ENCODE results near the gene MARCKSL1.
A peak's percentile ranks its signal among the peaks of the same experiment; 100 is the strongest.
"Not testable (repeated sequence)": the region's sequence is repeated elsewhere in the genome, so short reads cannot be mapped to it uniquely, and the experiment has no call there.

Gene MARCKSL1

DNA sequence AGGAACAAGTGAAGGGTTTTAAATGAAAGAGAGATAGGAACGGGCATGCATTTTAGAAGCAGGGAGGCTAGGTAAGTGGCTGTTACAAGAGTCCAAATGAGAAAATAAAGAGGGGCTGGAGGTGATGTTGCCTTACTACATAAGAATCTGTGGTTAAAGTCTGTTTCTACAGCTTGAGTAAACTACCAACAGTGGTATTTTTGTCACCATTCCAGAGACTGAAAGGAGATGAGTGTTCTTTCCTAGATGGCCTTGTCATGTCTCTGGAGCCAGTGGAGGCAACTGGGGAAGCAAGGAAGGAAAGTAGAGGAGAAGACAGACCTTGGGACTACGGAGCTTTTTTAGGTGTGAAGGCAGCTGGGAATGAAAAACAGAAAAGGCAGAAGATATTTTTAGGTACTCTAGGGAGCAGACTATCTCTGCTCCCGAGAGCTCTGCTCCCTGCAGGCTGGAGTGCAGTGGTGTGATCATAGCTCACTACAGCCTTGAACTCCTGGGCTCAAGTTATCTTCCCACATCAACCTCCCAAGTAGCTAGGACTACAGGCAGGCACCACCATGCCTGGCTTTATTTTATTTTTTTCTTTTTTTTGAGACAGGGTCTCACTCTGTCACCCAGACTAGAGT is 31.9 kb downstream of the MARCKSL1 start:
- Histone ChIP-seq H3K27ac (no peak overlapping the region), H3K9ac (no peak overlapping the region)
- TF ChIP-seq, protein P1, sequence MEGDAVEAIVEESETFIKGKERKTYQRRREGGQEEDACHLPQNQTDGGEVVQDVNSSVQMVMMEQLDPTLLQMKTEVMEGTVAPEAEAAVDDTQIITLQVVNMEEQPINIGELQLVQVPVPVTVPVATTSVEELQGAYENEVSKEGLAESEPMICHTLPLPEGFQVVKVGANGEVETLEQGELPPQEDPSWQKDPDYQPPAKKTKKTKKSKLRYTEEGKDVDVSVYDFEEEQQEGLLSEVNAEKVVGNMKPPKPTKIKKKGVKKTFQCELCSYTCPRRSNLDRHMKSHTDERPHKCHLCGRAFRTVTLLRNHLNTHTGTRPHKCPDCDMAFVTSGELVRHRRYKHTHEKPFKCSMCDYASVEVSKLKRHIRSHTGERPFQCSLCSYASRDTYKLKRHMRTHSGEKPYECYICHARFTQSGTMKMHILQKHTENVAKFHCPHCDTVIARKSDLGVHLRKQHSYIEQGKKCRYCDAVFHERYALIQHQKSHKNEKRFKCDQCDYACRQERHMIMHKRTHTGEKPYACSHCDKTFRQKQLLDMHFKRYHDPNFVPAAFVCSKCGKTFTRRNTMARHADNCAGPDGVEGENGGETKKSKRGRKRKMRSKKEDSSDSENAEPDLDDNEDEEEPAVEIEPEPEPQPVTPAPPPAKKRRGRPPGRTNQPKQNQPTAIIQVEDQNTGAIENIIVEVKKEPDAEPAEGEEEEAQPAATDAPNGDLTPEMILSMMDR (IDR thresholded peaks at IDR 0.05): no peak

DNA sequence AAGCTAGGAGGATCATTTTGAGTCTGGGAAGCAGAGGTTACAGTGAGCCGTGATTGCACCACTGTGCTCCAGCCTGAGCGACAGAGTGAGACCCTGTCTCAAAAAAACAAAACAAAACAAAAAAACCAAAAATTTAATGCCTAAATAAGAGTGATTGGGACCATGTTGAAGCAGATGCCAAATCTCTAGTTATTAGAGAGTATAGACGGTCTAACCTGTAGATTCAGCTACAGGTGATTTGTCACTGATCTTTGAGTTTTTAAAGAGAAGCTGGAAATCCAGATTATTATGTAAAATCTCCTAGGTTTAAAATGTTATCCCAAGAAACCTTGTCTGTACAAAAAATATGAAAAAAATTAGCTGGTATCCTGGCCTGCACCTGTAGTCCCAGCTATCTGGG is 32.7 kb downstream of the MARCKSL1 start:
- Histone ChIP-seq H3K4me1 (no peaks in the 10 kb centered on the region), H3K36me3 (ENCODE audit: control insufficient read depth, insufficient read depth, low read length) (no peaks in the 10 kb centered on the region), H2AFZ (no peak overlapping the region), H3K9me3 (ENCODE audit: control insufficient read depth, low read length) (no peaks in the 10 kb centered on the region), H3K27me3 (ENCODE audit: control insufficient read depth, insufficient read depth, low read length) (no peaks in the 10 kb centered on the region), H3K27ac (no peak overlapping the region), H3K4me3 (ENCODE audit: low read depth, low read length) (no peak overlapping the region), H3K79me2 (peaks cover 3% of the 10 kb centered on the region), H3K9ac (no peak overlapping the region), H3K4me2 (ENCODE audit: low read length) (no peak overlapping the region)
- TF ChIP-seq, protein P1 (IDR thresholded peaks at IDR 0.05): no peak

More for the DNA sequence above, 31.9 kb downstream of the MARCKSL1 start:
- no peaks in the 10 kb centered on the region for H3K36me3 ChIP-seq (ENCODE audit: control insufficient read depth, insufficient read depth, low read length)
- H3K4me3 ChIP-seq (ENCODE audit: low read depth, low read length): no peak overlapping the region
- H3K79me2 ChIP-seq: peaks cover 5% of the 10 kb centered on the region
- H3K4me2 ChIP-seq (ENCODE audit: low read length): no peak overlapping the region
- H3K9me3 ChIP-seq (ENCODE audit: control insufficient read depth, low read length): no peaks in the 10 kb centered on the region
- no peaks in the 10 kb centered on the region for H3K27me3 ChIP-seq (ENCODE audit: control insufficient read depth, insufficient read depth, low read length)
- no peaks in the 10 kb centered on the region for H3K4me1 ChIP-seq
- no peak overlapping the region for H2AFZ ChIP-seq

DNA sequence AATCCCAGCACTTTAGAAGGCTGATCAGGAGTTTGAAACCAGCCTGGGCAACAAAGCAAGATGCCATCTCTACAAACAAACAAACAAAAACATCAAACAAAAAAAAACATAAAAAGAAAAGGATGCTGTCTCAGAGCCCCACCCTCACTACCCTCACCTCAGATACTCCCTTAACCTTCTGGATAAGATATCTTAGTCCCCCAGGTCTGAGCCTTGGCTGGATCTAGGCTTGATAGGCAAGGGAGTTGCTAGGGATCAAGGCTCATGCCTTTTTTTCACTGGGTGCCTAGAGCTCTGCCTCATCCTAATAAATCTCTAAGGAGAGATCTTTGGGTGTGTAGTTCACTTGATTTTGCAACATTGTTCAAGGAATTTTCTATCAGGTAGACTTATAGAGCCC is 36.7 kb downstream of the MARCKSL1 start:
- Histone ChIP-seq H3K27ac (no peak overlapping the region), H3K27me3 (ENCODE audit: control insufficient read depth, insufficient read depth, low read length) (no peaks in the 10 kb centered on the region), H3K4me2 (ENCODE audit: low read length) (no peak overlapping the region), H3K79me2 (no peaks in the 10 kb centered on the region), H3K36me3 (ENCODE audit: control insufficient read depth, insufficient read depth, low read length) (no peaks in the 10 kb centered on the region), H3K9ac (no peak overlapping the region), H2AFZ (no peak overlapping the region), H3K4me3 (ENCODE audit: low read depth, low read length) (no peak overlapping the region), H3K4me1 (no peaks in the 10 kb centered on the region), H3K9me3 (ENCODE audit: control insufficient read depth, low read length) (no peaks in the 10 kb centered on the region)
- TF ChIP-seq, protein P1 (IDR thresholded peaks at IDR 0.05): no peak

DNA sequence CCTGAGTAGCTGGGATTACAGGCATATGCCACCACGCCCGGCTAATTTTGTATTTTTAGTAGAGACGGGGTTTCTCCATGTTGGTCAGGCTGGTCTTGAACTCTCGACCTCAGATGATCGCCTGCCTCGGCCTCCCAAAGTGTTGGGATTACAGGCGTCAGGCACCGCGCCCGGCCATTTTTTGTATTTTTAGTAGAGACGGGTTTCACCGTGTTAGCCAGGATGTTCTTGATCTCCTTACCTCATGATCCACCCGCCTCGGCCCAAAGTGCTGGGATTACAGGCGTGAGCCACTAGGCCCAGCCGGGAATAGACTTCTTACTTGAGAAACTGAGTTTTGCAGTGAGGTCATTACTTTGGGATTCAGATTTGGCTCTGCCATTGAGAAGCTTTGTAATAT is 37.8 kb downstream of the MARCKSL1 start:
- H3K27ac ChIP-seq; H3K4me2 ChIP-seq (ENCODE audit: low read length); H3K4me1 ChIP-seq; H3K79me2 ChIP-seq; H3K36me3 ChIP-seq (ENCODE audit: control insufficient read depth, insufficient read depth, low read length); H2AFZ ChIP-seq; H3K9me3 ChIP-seq (ENCODE audit: control insufficient read depth, low read length); H3K4me3 ChIP-seq (ENCODE audit: low read depth, low read length); H3K27me3 ChIP-seq (ENCODE audit: control insufficient read depth, insufficient read depth, low read length); H3K9ac ChIP-seq: not testable (repeated sequence)

DNA sequence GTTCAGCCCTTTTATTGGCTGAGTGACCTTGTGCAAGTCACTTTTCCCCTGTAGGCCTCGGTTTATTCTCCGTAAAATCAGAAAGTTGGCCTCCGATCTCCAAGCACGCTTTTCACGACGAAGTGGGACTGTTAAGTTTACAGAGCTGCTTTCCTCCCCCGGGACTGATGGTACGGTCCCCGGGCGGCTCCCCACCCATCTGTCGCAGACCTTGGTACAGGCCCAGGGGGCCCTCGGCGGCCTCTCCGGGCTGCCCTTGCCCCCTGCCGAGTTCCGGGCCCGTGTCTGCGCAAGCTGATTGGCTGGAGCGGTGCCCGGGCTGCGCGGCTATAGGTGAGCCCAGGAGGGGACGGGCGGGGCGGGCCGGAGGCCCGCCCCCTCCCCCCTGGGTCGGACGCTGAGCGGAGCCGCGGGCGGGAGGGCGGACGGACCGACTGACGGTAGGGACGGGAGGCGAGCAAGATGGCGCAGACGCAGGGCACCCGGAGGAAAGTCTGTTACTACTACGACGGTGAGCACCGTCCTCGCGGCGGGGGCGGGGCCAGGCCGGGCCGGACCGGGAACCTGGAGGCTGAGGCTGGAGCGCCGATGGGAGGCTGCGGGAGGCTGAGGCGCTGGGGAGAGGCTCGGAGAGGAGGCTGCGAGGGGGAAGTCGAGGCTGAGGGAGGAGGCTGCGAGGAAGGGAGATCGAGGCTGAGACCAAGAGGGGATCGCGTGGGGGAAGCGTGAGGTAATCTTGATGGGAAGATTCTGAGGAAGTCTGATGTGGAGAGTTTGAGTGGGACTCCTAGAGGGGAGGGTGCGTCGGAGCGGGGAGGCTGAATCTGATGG is 44.1 kb downstream of the MARCKSL1 start, which contains the start of gene HDAC1:
Gene HDAC1 (plus strand): TSS at position 376 of the 831 bp plus-strand sequence. CDS start 87 bp downstream, at position 463.
- no peaks in the 10 kb centered on the region for H3K9me3 ChIP-seq (ENCODE audit: control insufficient read depth, low read length)
- TF ChIP-seq, protein P1 (IDR thresholded peaks at IDR 0.05): peak; percentile 5
- H3K4me3 ChIP-seq (ENCODE audit: low read depth, low read length): peak within 1 kb of the TSS; percentile 93
- peak within 1 kb of the TSS; percentile 96 for H2AFZ ChIP-seq
- H3K27ac ChIP-seq: peak within 1 kb of the TSS; percentile 71
- no peaks in the 10 kb centered on the region for H3K4me1 ChIP-seq
- H3K27me3 ChIP-seq (ENCODE audit: control insufficient read depth, insufficient read depth, low read length): no peaks in the 10 kb centered on the region
- no peaks in the 10 kb centered on the region for H3K79me2 ChIP-seq
- H3K9ac ChIP-seq: no peak within 1 kb of the TSS
- peak within 1 kb of the TSS; percentile 77 for H3K4me2 ChIP-seq (ENCODE audit: low read length)
- H3K36me3 ChIP-seq (ENCODE audit: control insufficient read depth, insufficient read depth, low read length): no peaks in the 10 kb centered on the region

Measured in parathyroid adenoma (tissue), 2 donors.